NCI-H1930 (cell line): ENCODE data around the gene HSD11B1.
A peak's percentile ranks its signal among the peaks of the same experiment; 100 is the strongest.

ENCODE experiments used
- DNase-seq, 2 experiments: peaks; one replicate each; lab custom pipeline; 2025; lab: John Stamatoyannopoulos, UW

HSD11B1 gene

GRCh38 chr1:209704584-209704983 is at the start of gene HSD11B1:
TSS of gene HSD11B1 (plus strand) at chr1:209704846. CDS start at chr1:209704943, 97 bp downstream.
- DNase-seq = no peak

- no peak for DNase-seq
Measured at GRCh38 chr1:209655411-209656231, 49.0 kb upstream of the HSD11B1 start.

- no peak for DNase-seq
Measured at GRCh38 chr1:209657140-209657879, 47.3 kb upstream of the HSD11B1 start.

- DNase-seq = no peak
Measured at GRCh38 chr1:209657918-209658317, 46.7 kb upstream of the HSD11B1 start.

- DNase-seq = no peak
Measured at GRCh38 chr1:209659909-209660308, 44.7 kb upstream of the HSD11B1 start.

GRCh38 chr1:209661071-209661470 is 43.6 kb upstream of the HSD11B1 start:
- no peak for DNase-seq

- no peak for DNase-seq
Measured at GRCh38 chr1:209662879-209663327, 41.7 kb upstream of the HSD11B1 start.

- no peak for DNase-seq
Measured at GRCh38 chr1:209667103-209667502, 37.5 kb upstream of the HSD11B1 start.

GRCh38 chr1:209667708-209668107 is 36.9 kb upstream of the HSD11B1 start:
- DNase-seq = no peak

GRCh38 chr1:209670441-209671082 is 34.1 kb upstream of the HSD11B1 start:
- no peak for DNase-seq

GRCh38 chr1:209672705-209673630 is 31.7 kb upstream of the HSD11B1 start:
- no peak for DNase-seq

- DNase-seq = no peak
Measured at GRCh38 chr1:209673631-209674417, 30.8 kb upstream of the HSD11B1 start.

GRCh38 chr1:209674957-209675564 is 29.6 kb upstream of the HSD11B1 start, which contains the start of gene G0S2:
TSS of gene G0S2 (plus strand) at chr1:209675412. CDS start at chr1:209675685, 273 bp downstream.
- DNase-seq = peak; percentile 6 to 7

GRCh38 chr1:209675565-209676154 is 29.0 kb upstream of the HSD11B1 start:
- peak in 1 of 2 experiments; percentile 1 for DNase-seq

GRCh38 chr1:209678981-209679539 is 25.6 kb upstream of the HSD11B1 start:
- no peak for DNase-seq

GRCh38 chr1:209685821-209686220 is 18.8 kb upstream of the HSD11B1 start:
- no peak for DNase-seq

GRCh38 chr1:209686322-209686721 is 18.3 kb upstream of the HSD11B1 start:
- DNase-seq = no peak

- no peak for DNase-seq
Measured at GRCh38 chr1:209688746-209689234, 15.9 kb upstream of the HSD11B1 start.

- DNase-seq = no peak
Measured at GRCh38 chr1:209689477-209689876, 15.2 kb upstream of the HSD11B1 start.
